ENCODE measurements around the gene PDE4D. TPM values are rescaled to one million over a fixed set of nuclear protein-coding genes. Genes with fewer than 3 reads are reported as not detected.
A peak's percentile ranks its signal among the peaks of the same experiment; 100 is the strongest.

Gene PDE4D
- polyA plus RNA-seq, 6 donors from 2014 or later = 4.1 to 20.0 (median 12.9) TPM

DNA sequence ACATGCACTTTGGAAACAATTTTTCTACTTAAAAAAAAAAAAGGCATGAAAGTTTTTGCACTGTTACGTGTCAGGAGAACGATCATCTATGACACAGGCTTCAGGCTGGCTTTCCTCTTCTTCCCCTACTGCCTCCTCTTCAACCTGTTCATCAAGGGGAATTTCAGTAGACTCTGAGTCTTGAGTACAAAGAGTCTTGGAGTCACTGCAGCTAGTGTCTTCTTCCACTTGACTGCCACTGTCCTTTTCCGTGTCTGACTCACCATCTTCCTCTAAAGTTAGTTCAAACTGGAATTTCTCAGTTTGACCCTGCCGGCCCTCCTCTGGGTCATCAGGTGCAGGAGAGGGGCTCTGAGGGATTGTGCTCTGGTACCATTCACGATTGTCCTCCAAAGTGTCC lies 918.9 kb downstream of the PDE4D start:
- Mint-ChIP-seq H3K27me3 (no peaks in the 10 kb centered on the region), H3K4me1 (no peaks in the 10 kb centered on the region), H3K27ac (peak overlapping the region in 1 of 6 donors; percentile 72)

DNA sequence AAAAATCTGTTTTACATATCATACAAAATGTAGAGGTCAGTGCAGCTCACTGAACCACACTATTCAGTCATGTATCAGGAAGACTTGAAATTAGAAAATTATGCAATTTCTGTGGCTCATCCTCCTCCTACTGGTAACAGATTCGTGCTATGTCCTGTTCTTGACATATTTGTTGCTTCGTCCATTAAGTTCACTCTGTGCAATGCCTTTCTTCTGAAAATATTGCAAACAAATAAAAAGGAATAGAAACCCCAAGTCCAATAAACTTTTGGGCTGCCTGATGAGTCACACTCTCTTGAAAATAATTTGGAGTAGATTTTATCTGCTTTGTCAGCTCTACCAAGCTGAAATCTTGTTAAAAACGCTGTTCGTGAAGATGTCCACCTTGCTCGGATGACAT lies 919.4 kb downstream of the PDE4D start:
- peaks cover 10% of the 10 kb centered on the region in 2 donors for H3K36me3 Mint-ChIP-seq

More for the DNA sequence above, 918.9 kb downstream of the PDE4D start:
- peaks cover 10% of the 10 kb centered on the region in 2 donors for H3K36me3 Mint-ChIP-seq
- no peaks in the 10 kb centered on the region for H3K9me3 Mint-ChIP-seq
- DNase-seq (no peak), ATAC-seq (ENCODE audit: low read depth in 2 of 2) (no peak)
- H3K4me3 Mint-ChIP-seq = no peak overlapping the region

GRCh38 chr5:58972301-58972700 lies 921.2 kb downstream of the PDE4D start:
- Mint-ChIP-seq H3K9me3 (no peaks in the 10 kb centered on the region), H3K27me3 (no peaks in the 10 kb centered on the region), H3K4me3 (no peak overlapping the region), H3K36me3 (peaks cover 10% of the 10 kb centered on the region in 2 donors), H3K4me1 (no peaks in the 10 kb centered on the region), H3K27ac (no peak overlapping the region)
- DNase-seq (no peak), ATAC-seq (ENCODE audit: low read depth in 2 of 2) (no peak)

More for the DNA sequence above, 919.4 kb downstream of the PDE4D start:
- Mint-ChIP-seq H3K4me1 (no peaks in the 10 kb centered on the region), H3K4me3 (no peak overlapping the region), H3K27me3 (no peaks in the 10 kb centered on the region), H3K27ac (no peak overlapping the region), H3K9me3 (no peaks in the 10 kb centered on the region)
- DNase-seq (no peak), ATAC-seq (ENCODE audit: low read depth in 2 of 2) (no peak)

DNA sequence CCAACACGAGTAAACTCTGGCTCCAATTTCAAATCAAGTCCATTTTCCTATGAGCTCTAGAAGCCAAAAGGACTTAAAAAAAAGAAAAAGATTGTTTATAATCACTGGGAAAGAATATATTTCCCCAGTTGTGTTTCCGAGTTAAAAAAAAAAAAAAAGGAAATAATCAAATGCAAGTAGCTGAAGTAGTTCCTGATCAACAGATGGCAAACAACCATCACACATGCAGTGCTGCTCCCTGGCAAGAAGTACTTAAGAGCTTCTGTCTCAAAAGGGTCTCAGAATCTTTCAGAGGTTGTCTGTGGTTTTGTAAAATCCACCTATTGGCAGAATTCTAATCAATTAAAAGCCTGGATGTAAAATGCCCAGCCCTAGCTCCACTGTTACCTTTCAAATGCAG lies 922.8 kb downstream of the PDE4D start:
- Mint-ChIP-seq H3K27me3 (no peaks in the 10 kb centered on the region), H3K36me3 (peaks cover 5 to 10% of the 10 kb centered on the region in 2 donors), H3K27ac (peak overlapping the region in 1 of 6 donors; percentile 17), H3K9me3 (no peaks in the 10 kb centered on the region), H3K4me1 (no peaks in the 10 kb centered on the region), H3K4me3 (no peak overlapping the region)
- DNase-seq = no peak
- no peak for ATAC-seq (ENCODE audit: low read depth in 2 of 2)

GRCh38 chr5:58969795-58970194 lies 923.7 kb downstream of the PDE4D start:
- H3K9me3 Mint-ChIP-seq = no peaks in the 10 kb centered on the region
- H3K4me1 Mint-ChIP-seq = no peaks in the 10 kb centered on the region
- H3K4me3 Mint-ChIP-seq = no peak overlapping the region
- peaks cover 3 to 8% of the 10 kb centered on the region in 2 donors for H3K36me3 Mint-ChIP-seq
- DNase-seq (no peak), ATAC-seq (ENCODE audit: low read depth in 2 of 2) (no peak)
- no peaks in the 10 kb centered on the region for H3K27me3 Mint-ChIP-seq
- no peak overlapping the region for H3K27ac Mint-ChIP-seq

DNA sequence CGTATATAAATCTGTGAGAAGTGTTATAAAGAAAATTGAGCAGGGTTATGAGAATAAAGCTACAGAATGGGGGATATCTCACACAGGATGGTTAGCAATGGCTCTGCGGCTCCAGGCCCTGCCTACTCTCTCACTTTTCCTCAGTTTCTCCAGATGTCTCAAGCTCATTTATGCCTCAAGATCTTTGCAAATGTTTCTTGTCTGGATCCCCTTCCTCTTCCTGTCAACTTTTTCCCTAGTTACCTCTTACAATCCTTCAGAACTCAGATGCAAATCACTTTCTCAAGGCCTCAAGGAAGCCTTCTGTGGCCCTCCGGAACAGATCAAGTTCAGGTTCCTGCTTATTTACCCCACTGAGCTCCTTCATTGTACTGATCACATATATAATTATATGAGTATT lies 924.3 kb downstream of the PDE4D start:
- Mint-ChIP-seq H3K27me3 (no peaks in the 10 kb centered on the region), H3K4me1 (no peaks in the 10 kb centered on the region), H3K36me3 (peaks cover 0 to 2% of the 10 kb centered on the region in 2 donors), H3K4me3 (no peak overlapping the region), H3K9me3 (no peaks in the 10 kb centered on the region), H3K27ac (no peak overlapping the region)
- DNase-seq (no peak), ATAC-seq (ENCODE audit: low read depth in 2 of 2) (no peak)

GRCh38 chr5:58968350-58968749 lies 925.2 kb downstream of the PDE4D start:
- DNase-seq (no peak), ATAC-seq (ENCODE audit: low read depth in 2 of 2) (no peak)
- H3K36me3 Mint-ChIP-seq = no peaks in the 10 kb centered on the region
- no peaks in the 10 kb centered on the region for H3K4me1 Mint-ChIP-seq
- H3K27me3 Mint-ChIP-seq = peaks cover 0 to 6% (median 4%) of the 10 kb centered on the region in 3 donors
- H3K27ac Mint-ChIP-seq = no peak overlapping the region
- no peak overlapping the region for H3K4me3 Mint-ChIP-seq
- no peaks in the 10 kb centered on the region for H3K9me3 Mint-ChIP-seq

DNA sequence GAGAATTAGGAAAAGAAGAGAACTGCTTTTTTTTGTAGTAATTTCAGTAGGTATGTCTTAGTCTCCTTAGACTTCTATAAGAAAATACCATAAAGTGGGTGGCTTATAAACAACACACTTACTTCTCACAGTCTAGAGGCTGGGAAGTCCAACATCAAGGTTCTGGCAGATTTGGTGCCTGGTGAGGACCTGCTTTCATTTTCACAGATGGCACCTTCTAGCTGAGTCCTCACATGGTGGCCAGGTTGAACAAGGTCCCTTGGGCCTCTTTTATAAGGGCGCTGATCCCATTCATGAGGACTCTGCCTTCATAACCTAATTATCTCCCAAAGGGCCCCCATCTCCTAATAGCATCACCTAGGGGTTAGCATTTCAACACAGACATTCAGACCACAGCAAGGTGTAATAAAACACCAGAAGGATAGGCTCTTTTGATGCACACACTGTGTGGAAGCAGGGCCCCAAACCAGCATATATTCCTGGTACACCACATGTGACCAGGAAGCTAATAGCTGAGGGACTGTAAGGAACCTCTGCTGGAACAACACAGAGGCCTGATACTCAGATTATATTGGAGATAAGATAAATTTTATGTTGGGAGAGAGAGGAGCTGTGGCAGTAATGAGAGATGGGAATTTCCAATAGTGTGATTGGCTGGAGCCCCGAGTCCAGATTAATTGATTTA lies 925.8 kb downstream of the PDE4D start:
- no peaks in the 10 kb centered on the region for H3K36me3 Mint-ChIP-seq
- H3K4me1 Mint-ChIP-seq = no peaks in the 10 kb centered on the region
- H3K27me3 Mint-ChIP-seq = peaks cover 0 to 8% (median 6%) of the 10 kb centered on the region in 3 donors
- H3K4me3 Mint-ChIP-seq = no peak overlapping the region
- H3K27ac Mint-ChIP-seq = no peak overlapping the region
- no peak for DNase-seq
- H3K9me3 Mint-ChIP-seq = peaks cover 0 to under 1% (median 0%) of the 10 kb centered on the region in 7 donors
- ATAC-seq (ENCODE audit: low read depth in 2 of 2) = no peak

DNA sequence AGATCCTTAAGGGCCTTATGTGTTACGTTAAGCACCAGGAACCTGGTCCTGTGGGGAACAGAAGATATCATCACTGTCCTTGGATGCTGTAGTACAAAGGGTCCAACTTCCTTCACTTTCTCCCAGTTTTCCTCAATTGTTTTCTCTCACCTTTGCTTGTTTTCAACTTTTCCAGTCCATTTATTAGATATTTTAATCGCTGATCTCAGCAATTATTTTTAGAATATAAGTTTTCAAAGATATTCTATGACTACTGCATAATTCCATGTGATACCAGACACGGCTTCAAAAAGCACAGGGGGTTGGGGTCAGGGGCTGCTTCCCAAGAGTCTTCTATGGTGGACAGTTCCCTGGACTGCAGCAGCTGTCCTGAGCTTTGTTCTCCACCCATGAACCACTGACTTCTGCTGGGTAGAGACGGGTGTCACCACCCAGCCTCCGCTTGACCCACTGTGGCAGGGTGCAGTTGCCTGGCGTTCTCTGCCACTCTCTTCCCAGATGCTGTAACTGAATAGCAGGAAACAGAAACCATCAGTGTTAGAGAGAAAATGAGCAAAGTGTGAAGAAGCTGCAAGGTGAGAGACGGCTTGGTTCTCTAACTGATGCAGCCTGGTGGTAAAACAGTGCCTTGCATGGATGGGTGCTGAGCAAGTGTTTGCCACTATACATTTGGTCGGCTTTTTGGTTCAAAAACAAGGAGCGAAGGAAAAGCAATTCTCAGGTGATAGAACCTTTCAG lies 927.7 kb downstream of the PDE4D start:
- DNase-seq (no peak), ATAC-seq (ENCODE audit: low read depth in 2 of 2) (no peak)
- Mint-ChIP-seq H3K36me3 (no peaks in the 10 kb centered on the region), H3K4me1 (peaks cover 0 to 7% (median 5%) of the 10 kb centered on the region in 3 donors), H3K4me3 (no peak overlapping the region), H3K27ac (no peak overlapping the region), H3K9me3 (peaks cover 0 to 4% (median 0%) of the 10 kb centered on the region in 7 donors), H3K27me3 (peaks cover 0 to 11% (median 8%) of the 10 kb centered on the region in 3 donors)

DNA sequence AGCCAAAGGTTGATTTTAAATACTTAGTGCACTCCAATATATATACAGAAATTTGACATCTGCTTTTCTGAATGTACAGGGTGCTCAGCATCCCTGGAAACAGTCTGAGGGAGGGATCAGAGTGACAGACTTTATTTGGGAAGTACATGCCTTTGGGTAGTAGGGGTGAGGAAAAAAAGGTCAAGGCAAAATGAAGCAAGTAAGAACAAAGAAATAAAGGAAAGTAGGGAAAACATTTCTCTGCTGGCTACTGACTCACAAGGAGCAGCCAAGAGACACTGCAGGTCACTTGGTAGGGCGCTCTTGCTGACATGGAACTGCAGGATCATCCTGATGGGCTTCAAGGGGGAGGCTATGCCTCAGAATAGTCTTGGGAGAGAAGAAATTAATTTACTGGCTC lies 929.7 kb downstream of the PDE4D start:
- Mint-ChIP-seq H3K9me3 (peaks cover 0 to 4% (median 0%) of the 10 kb centered on the region in 7 donors), H3K36me3 (no peaks in the 10 kb centered on the region), H3K27me3 (peaks cover 0 to 11% (median 8%) of the 10 kb centered on the region in 3 donors), H3K4me1 (peaks cover 0 to 7% (median 5%) of the 10 kb centered on the region in 3 donors), H3K4me3 (no peak overlapping the region), H3K27ac (no peak overlapping the region)
- ATAC-seq (ENCODE audit: low read depth in 2 of 2) (no peak), DNase-seq (no peak)

DNA sequence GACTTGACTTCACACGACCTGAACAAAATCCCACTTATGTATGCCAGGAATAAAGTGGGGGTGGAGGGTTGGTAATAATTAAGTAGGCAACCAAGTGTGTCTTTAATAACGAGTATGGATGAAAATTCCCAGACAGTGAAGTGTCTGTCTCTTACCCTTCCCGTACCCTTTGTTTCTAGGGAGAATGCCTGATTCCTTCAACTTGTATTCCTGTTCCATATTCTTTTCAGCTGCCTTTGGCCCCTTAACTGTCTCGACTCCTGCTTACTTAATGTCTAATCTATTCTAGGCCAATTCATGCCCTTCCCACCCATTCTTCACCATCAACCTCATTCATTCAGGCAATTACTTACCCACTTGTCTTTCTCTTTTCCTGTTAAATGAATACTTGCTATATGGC lies 930.2 kb downstream of the PDE4D start:
- H3K9me3 Mint-ChIP-seq = peaks cover 0 to 4% (median 0%) of the 10 kb centered on the region in 7 donors
- peaks cover 0 to 7% (median 5%) of the 10 kb centered on the region in 3 donors for H3K4me1 Mint-ChIP-seq
- no peak overlapping the region for H3K27ac Mint-ChIP-seq
- peaks cover 0 to 11% (median 8%) of the 10 kb centered on the region in 3 donors for H3K27me3 Mint-ChIP-seq
- DNase-seq (no peak), ATAC-seq (ENCODE audit: low read depth in 2 of 2) (no peak)
- H3K4me3 Mint-ChIP-seq = no peak overlapping the region
- no peaks in the 10 kb centered on the region for H3K36me3 Mint-ChIP-seq

GRCh38 chr5:58961631-58962280 lies 931.8 kb downstream of the PDE4D start:
- Mint-ChIP-seq H3K4me3 (no peak overlapping the region), H3K4me1 (peaks cover 0 to 7% (median 5%) of the 10 kb centered on the region in 3 donors), H3K9me3 (peaks cover 0 to 4% (median 0%) of the 10 kb centered on the region in 7 donors), H3K27ac (peak overlapping the region in 1 of 6 donors; percentile 28), H3K27me3 (peaks cover 0 to 11% (median 8%) of the 10 kb centered on the region in 3 donors), H3K36me3 (no peaks in the 10 kb centered on the region)
- no peak for DNase-seq
- no peak for ATAC-seq (ENCODE audit: low read depth in 2 of 2)

- H3K4me3 Mint-ChIP-seq = no peak overlapping the region
- H3K9me3 Mint-ChIP-seq = peaks cover 0 to 7% (median 0%) of the 10 kb centered on the region in 7 donors
- no peak overlapping the region for H3K27ac Mint-ChIP-seq
- H3K27me3 Mint-ChIP-seq = peaks cover 0 to 10% (median 5%) of the 10 kb centered on the region in 3 donors
- DNase-seq (no peak), ATAC-seq (ENCODE audit: low read depth in 2 of 2) (no peak)
- H3K36me3 Mint-ChIP-seq = no peaks in the 10 kb centered on the region
- H3K4me1 Mint-ChIP-seq = peaks cover 0 to 7% (median 5%) of the 10 kb centered on the region in 3 donors
Observed at GRCh38 chr5:58958701-58959100, 934.8 kb downstream of the PDE4D start.

Data from naive B cell (primary cell).